Lower lobe of right lung (tissue), 2 donors: ENCODE measurements around the gene S100A1. TPM values are rescaled to one million over a fixed set of nuclear protein-coding genes. Genes with fewer than 3 reads are reported as not detected.

Experiments
- ATAC-seq, 2 donors: fragments of 200-7000 bp; cut with Tn5 transposase; one replicate each; pipeline ENCODE4 v1.9.1; 2020 to 2022; ENCODE audit warnings: mild to moderate bottlenecking in 2 of 2, moderate library complexity in 2 of 2
- DNase-seq: peaks from one replicate; pipeline ENCODE4 v3.0.0-alpha.2; 2020
- H3K27ac ChIP-seq: fragments of 200-600 bp; one replicate; pipeline ENCODE4 v1.8.0; 2022
- H3K27me3 ChIP-seq: fragments of 200-600 bp; one replicate; pipeline ENCODE4 v1.8.0; 2022; ENCODE audit warnings: low read depth
- H3K36me3 ChIP-seq: fragments of 200-600 bp; one replicate; pipeline ENCODE4 v1.8.0; 2022; ENCODE audit warnings: mild to moderate bottlenecking
- H3K4me1 ChIP-seq: fragments of 200-600 bp; one replicate; pipeline ENCODE4 v1.8.0; 2022
- H3K4me3 ChIP-seq: fragments of 200-600 bp; one replicate; pipeline ENCODE4 v1.8.0; 2022; ENCODE audit warnings: mild to moderate bottlenecking
- H3K9me3 ChIP-seq: fragments of 200-600 bp; one replicate; pipeline ENCODE4 v1.8.0; 2022
- intact Hi-C: fragments of 100-400 bp; cut with DNase I; formaldehyde crosslinking; loops from one replicate; pipeline ENCODE4 v1.11.0; 2022
- total RNA-seq: library from RNA; stranded (reverse); fragmentation: NEBNext Ultra II Directional; extraction: Animal tissue kit (Norgen Biotek cat#: 25700); gene quantifications from one replicate; pipeline ENCODE4 v1.2.1, GENCODE V29; 2021
- TF ChIP-seq, protein P1 (sequence below): fragments of 200-600 bp; IDR thresholded peaks from one replicate; pipeline ENCODE4 v1.8.0; 2022; ENCODE audit warnings: antibody characterized with exemption, mild to moderate bottlenecking
- donor health status: DM: no; HTN: yes; CAD: no; lungs with severe emphysema.

S100A1 gene
- total RNA-seq, 1 donor from 2014 or later = 0.71 TPM

DNA sequence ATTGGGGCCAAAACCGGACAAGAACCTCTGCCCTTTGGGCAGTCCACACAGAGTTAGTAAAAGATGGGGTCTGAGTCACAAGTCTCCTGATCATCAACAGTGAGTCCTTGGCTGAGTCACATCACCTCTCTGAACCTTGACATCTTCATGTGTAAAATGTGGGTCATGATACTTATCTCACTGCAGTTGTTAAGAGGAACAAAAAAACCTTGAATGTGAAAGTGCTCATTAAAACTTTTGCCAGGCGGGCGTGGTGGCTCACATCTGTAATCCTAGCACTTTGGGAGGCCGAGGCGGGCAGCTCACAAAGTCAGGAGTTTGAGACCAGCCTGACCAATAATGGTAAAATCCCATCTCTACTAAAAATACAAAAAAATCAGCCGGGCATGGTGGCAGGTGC lies 31.0 kb upstream of the S100A1 start:
- ATAC-seq (no peak), DNase-seq (no peak)
- Histone ChIP-seq H3K4me3 (no peak overlapping the region), H3K27me3 (no peaks in the 10 kb centered on the region), H3K27ac (no peak overlapping the region), H3K36me3 (no peaks in the 10 kb centered on the region), H3K9me3 (no peaks in the 10 kb centered on the region), H3K4me1 (peaks cover 7% of the 10 kb centered on the region)
- TF ChIP-seq, protein P1, sequence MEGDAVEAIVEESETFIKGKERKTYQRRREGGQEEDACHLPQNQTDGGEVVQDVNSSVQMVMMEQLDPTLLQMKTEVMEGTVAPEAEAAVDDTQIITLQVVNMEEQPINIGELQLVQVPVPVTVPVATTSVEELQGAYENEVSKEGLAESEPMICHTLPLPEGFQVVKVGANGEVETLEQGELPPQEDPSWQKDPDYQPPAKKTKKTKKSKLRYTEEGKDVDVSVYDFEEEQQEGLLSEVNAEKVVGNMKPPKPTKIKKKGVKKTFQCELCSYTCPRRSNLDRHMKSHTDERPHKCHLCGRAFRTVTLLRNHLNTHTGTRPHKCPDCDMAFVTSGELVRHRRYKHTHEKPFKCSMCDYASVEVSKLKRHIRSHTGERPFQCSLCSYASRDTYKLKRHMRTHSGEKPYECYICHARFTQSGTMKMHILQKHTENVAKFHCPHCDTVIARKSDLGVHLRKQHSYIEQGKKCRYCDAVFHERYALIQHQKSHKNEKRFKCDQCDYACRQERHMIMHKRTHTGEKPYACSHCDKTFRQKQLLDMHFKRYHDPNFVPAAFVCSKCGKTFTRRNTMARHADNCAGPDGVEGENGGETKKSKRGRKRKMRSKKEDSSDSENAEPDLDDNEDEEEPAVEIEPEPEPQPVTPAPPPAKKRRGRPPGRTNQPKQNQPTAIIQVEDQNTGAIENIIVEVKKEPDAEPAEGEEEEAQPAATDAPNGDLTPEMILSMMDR = no peak
- intact Hi-C loops = no loop called here

DNA sequence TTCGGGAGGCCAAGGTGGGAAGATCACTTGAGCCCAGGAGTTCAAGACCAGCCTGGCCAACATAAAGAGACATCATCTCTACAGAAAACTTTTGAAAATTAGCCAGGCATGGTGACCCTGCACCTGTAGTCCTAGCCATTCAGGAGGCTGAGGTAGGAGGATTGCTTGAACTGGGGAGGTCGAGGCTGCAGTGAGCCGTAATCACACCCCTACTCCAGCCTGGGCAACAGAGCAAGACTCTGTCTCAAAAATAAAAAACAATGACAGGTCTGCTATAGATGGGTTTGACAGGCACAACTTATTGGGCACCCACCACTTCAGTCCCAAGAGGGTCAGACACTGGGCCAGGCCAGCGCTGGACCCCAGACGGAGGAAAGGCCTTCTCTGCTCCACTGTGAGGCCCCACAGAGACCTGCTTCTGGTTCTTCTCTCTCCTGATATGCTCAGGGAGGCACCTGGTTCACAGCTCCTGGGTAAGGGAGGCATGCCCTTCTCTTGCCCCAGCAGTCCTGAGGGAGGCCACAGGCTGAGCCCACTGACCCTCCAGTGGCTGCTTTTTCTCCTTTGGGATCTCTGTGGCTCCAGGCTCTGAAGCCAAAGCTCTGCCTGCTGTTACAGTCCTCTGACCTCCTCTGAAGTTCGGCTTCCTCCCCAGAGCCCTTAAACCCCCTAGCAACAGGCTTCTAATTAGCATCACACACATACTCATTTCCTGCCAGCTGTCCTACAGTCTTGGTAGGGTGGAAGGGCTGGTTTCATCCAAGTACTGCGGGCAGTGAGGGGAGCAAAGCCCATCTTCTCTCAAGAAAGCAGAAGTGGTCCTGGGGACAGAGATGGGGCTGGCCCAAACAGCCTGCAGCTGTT lies 29.7 kb upstream of the S100A1 start:
- Histone ChIP-seq H3K4me1 (peaks cover 7% of the 10 kb centered on the region), H3K27me3 (no peaks in the 10 kb centered on the region), H3K4me3 (no peak overlapping the region), H3K36me3 (no peaks in the 10 kb centered on the region), H3K27ac (no peak overlapping the region), H3K9me3 (no peaks in the 10 kb centered on the region)
- TF ChIP-seq, protein P1 = no peak
- intact Hi-C loops = no loop called here
- DNase-seq (no peak), ATAC-seq (peak; percentile 26 to 57)

DNA sequence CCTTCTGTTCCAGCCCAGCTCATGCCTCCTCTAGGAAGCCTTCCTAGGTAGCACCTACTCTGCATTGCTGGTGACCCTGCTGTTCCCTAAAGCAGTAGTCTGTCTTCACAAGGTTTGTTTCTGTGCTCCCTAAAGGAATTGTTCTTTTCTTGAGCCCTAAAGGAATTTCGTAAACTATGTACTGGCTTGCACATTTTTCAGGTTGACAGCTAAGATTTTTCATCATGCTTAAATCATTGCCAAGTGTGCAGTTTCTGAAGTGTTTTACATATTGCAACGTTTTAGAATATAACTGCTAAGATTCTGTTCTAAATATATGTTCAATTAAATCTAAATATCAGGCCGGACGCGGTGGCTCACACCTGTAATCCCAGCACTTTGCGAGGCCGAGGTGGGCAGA lies 28.4 kb upstream of the S100A1 start:
- ATAC-seq (no peak), DNase-seq (no peak)
- Histone ChIP-seq H3K27ac (no peak overlapping the region), H3K27me3 (no peaks in the 10 kb centered on the region), H3K4me3 (no peak overlapping the region), H3K4me1 (peaks cover 7% of the 10 kb centered on the region), H3K9me3 (no peaks in the 10 kb centered on the region), H3K36me3 (no peaks in the 10 kb centered on the region)
- intact Hi-C loops = no loop called here
- TF ChIP-seq, protein P1 = no peak

DNA sequence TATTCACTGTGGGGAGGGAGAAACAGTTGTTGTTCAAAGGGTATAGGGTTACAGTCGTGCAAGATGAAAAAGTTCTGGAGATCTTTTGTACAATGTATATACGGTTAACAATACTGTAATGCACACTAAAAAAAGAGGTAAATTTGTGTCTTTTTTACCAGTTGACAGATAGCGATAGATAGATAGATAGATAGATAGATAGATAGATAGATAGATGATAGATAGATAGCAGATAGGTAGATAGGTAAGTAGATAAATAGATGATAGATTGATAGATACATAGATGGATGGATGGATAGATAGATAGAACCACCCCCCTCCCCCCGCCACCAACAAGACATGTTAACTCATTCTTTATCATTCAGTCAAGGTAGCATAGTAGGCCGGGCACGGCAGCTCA lies 25.5 kb upstream of the S100A1 start:
- no peak for ATAC-seq
- H3K4me3 ChIP-seq = no peak overlapping the region
- intact Hi-C loops = no loop called here
- H3K36me3 ChIP-seq = peaks cover 27% of the 10 kb centered on the region
- no peak overlapping the region for H3K27ac ChIP-seq
- no peaks in the 10 kb centered on the region for H3K9me3 ChIP-seq
- TF ChIP-seq, protein P1 = no peak
- peaks cover 13% of the 10 kb centered on the region for H3K4me1 ChIP-seq
- no peaks in the 10 kb centered on the region for H3K27me3 ChIP-seq
- no peak for DNase-seq

DNA sequence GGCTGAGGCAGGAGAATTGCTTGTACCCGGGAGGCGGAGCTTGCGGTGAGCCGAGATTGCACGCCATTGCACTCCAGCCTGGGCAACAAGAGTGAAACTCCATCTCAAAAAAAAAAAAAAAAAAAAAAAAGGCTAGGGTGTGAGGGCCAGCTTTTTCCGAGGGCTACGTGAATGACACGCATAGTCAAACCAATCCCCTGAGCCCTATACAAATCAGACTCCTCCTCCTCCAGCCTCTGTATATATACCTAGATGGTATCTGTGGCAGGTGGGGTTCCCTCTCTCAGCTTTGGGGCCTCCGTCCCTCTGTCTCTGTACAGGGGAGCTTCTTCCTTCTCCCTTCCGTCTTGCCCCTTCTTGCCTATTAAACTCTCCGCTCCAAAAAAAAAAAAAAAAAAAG lies 22.0 kb upstream of the S100A1 start:
- no peak for ATAC-seq
- TF ChIP-seq, protein P1 = no peak
- no peak overlapping the region for H3K27ac ChIP-seq

More for the DNA sequence above, 22.0 kb upstream of the S100A1 start:
- Histone ChIP-seq H3K4me3 (no peak overlapping the region), H3K36me3 (peaks cover 28% of the 10 kb centered on the region), H3K4me1 (peaks cover 38% of the 10 kb centered on the region), H3K27me3 (no peaks in the 10 kb centered on the region), H3K9me3 (no peaks in the 10 kb centered on the region)
- DNase-seq = no peak
- intact Hi-C loops = no loop called here
